ENCODE results near the gene ANO2. TPM values are rescaled to one million over a fixed set of nuclear protein-coding genes. Genes with fewer than 3 reads are reported as not detected.

ANO2 gene
- total RNA-seq, 1 donor from 2014 or later: 2.2 TPM

- no peak for DNase-seq (ENCODE audit: low read depth)
These were observed 211.1 kb downstream of the ANO2 start for GRCh38 chr12:5733916-5734315.

GRCh38 chr12:5733136-5733755 is 211.8 kb downstream of the ANO2 start:
- DNase-seq (ENCODE audit: low read depth): no peak

DNA sequence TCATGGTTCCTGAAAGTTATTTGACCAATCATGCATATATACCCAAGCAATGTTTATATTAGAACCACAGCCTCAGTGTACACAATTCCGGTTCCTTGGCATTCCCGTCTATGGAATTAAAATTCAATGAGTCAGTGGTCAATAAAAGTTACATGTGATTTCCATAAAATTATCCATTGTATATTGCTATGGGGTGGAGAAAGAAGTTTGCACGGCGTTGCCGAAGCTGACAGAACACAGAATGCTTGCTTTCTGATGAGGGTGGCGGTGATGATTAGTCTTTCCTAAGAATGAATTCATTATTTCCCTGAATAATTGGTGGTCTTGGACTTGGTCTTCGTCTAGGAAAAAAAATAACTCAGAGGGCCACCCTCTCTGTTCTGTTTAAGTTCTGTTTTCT is 214.1 kb downstream of the ANO2 start:
- DNase-seq (ENCODE audit: low read depth): no peak

- no peak for DNase-seq (ENCODE audit: low read depth)
These were observed 221.3 kb downstream of the ANO2 start for GRCh38 chr12:5723711-5724252.

DNA sequence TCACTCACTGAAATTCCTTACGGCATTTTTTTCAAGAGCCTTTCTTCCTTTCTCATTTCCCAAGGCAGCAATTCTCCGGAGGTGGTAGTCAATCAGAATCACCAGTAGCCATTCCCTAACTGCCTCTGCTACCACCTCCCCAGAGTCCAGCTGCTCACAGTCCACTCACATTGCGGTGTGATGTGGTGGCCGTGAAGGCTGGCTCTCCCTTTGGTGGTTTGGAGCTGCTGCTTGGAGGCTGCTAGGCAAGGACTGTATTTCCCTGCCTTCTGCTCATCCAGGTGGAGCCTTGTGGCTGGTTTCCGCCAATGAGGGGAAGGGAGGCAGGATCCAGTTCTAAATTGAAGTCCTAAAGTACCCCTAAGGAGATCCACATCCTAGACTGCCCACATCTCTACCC is 222.0 kb downstream of the ANO2 start:
- DNase-seq (ENCODE audit: low read depth): peak; percentile 22

- no peak for DNase-seq (ENCODE audit: low read depth)
These were observed 224.6 kb downstream of the ANO2 start for GRCh38 chr12:5720381-5721005.

DNA sequence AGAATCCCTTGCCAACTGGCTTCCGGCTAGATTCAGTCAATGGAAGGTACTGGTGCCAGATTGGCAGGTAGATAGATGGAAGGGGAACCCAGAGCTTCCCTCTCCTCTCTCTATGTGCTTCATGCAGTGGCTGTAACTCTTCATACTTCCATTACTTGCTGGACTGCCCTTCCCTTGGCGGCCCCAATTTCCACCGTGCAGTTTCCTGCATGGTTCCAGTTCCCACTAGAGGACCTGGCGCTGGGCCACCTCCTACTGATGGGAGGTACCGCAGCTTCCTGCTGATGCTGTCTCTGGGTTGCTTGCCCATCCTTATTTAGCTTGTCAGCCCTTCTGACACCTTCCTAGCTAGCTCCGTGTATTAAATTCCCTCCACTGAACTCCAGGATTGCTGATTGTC is 226.4 kb downstream of the ANO2 start:
- no peak for DNase-seq (ENCODE audit: low read depth)

DNA sequence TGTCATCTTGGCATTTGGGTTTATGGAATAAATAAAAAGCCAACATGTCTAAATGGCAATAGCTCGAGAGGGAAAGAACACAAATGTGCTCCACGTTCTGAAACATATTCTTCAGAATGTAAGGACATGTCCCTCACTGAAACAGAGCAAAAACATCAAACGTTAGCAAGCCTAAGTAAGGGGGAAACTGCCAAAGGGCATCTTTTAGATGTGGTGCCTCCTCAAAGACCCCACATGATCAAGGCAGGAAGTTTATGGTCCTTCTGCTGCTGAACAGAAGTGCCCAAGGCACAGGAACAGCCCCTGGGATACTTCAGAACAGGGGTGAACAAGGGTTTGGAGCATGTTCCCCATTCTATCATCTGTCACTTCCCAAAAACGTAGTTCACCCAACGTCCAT is 227.0 kb downstream of the ANO2 start:
- no peak for DNase-seq (ENCODE audit: low read depth)

- DNase-seq (ENCODE audit: low read depth): peak; percentile 2
These were observed 228.1 kb downstream of the ANO2 start for GRCh38 chr12:5716976-5717375.

- DNase-seq (ENCODE audit: low read depth): peak; percentile 43
These were observed 228.9 kb downstream of the ANO2 start for GRCh38 chr12:5716201-5716600.

DNA sequence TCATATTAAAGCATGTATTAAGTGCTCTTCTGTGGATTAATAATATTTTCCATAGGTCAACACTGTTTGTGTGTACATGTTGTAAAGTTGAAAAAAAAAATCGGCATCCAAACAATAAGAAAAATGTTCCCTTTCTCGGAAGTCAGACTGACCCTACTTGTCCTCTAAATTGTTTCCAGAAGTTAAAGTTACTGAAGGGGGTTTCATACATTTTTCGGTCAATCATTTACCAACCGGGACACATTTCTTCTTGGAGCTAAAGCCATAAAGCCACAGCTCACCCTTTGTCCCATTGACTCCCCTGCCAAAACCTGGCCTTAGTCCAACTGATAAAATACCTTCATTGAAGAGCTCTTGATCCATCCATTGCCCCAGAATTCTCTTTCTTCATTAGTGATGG is 230.0 kb downstream of the ANO2 start:
- DNase-seq (ENCODE audit: low read depth): no peak

DNA sequence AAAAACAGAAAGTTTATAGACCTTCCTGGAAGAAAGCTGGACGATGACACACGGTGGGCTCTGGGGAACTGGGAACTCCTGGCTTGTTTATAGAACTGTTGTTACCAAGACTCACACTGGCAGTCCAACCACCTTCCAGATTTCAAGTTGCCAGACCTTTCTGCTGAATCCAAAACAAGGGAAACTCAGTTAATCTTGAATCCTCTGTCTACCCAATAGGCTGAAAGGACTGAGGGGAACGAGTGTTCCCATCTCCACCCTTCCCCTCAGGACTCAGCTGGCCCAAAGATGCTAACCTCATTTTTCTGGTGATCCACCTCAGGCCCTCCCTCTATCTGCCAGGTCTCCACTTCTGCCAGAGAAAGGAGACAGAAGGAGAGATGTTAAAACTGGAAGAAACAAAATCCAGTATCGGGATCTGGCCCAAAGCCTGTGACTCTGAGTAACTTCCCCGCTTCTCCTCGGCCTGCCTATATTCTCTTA is 231.4 kb downstream of the ANO2 start:
- no peak for DNase-seq (ENCODE audit: low read depth)

GRCh38 chr12:5710260-5710878 is 234.7 kb downstream of the ANO2 start:
- DNase-seq (ENCODE audit: low read depth): no peak

GRCh38 chr12:5708371-5708770 is 236.7 kb downstream of the ANO2 start:
- DNase-seq (ENCODE audit: low read depth): no peak

DNA sequence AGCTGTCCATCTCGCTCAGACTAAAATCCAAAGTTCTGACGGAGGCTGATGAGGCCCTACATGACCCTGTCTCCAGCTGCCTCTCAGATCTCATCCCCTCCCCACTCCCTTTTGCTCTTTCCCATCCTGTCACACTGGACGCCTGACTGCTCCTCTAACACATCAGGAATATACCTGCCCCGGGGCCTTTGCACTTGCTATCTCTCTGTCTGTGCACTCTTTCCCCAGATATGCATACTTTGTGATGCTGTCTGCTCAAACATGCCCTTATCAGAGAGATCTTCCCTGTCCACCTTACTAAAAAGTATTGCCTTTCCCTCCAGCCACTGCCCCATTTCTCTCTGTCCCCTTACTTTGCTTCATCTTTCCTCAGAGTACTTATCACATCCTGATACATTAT is 238.8 kb downstream of the ANO2 start:
- DNase-seq (ENCODE audit: low read depth): no peak

DNA sequence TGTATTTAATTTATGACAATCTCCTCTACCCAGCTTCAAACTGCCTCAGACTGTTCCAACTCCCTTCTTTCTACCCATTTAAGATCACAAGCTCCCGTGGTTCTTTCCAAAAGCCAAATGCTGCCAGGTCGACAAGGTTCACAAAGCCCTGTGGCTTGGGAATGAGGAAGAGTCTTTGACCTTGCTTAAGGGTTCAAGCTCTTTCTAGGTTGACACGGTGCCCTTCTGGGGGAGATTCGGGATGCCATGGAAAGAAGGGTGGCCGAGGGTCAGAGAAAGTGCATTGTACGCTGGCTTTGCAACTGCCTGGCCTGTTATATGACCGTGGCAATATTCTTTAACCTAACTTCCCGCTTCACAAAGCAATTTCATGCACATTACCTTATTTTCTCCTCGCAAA is 239.3 kb downstream of the ANO2 start:
- DNase-seq (ENCODE audit: low read depth): no peak

DNA sequence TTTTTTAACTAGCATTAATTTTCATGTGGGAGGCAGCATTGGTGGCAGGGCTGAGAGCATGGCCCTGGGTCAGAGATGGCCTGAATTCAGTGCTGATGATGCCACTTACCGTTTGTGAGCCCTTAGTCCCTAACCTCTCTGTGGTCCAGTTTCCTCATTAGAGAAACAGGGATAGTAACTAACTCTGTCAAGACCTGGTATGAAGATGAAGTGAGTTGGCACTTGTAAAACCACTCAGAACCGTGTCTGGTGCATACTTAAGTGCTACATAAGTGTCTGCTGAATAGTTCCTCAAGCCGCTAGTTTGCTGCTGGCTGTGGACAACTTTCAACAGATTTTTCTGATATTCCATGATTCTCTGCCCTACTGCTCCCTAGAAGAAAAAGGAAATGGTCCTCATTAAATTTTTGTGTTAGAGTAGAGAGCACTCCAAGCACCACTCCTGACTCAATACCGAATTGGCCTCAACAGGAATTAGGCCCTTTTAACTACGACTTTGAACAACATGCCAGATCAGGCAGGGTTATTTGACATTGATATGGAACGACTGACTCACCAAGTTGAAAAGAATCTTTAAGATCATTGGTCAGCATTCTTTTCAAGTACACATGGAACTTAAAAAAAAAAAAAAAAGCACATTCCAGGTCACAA is 250.2 kb downstream of the ANO2 start:
- DNase-seq (ENCODE audit: low read depth): no peak

GRCh38 chr12:5692850-5693249 is 252.2 kb downstream of the ANO2 start:
- no peak for DNase-seq (ENCODE audit: low read depth)

- no peak for DNase-seq (ENCODE audit: low read depth)
These were observed 253.1 kb downstream of the ANO2 start for GRCh38 chr12:5691943-5692342.

GRCh38 chr12:5690240-5690639 is 254.8 kb downstream of the ANO2 start:
- no peak for DNase-seq (ENCODE audit: low read depth)

DNA sequence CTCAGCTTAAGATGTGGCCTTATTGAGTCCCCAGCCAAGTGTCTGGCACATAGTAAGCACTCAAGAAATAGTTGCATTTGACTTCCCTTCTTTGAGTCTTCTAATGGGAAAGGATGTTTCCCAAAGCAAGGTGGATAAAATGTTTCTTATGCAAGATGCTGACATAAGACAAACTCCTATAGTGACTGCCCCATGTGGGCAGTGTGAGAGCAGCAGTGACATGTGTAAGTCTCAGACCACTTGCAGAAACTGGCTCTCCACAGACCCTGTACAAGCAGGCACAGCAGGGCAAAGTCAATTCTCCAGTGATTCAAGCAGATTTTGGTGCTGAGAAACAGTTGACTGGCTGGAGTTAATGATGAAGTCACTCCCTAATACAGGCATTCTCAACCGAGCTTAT is 255.3 kb downstream of the ANO2 start:
- no peak for DNase-seq (ENCODE audit: low read depth)

DNA sequence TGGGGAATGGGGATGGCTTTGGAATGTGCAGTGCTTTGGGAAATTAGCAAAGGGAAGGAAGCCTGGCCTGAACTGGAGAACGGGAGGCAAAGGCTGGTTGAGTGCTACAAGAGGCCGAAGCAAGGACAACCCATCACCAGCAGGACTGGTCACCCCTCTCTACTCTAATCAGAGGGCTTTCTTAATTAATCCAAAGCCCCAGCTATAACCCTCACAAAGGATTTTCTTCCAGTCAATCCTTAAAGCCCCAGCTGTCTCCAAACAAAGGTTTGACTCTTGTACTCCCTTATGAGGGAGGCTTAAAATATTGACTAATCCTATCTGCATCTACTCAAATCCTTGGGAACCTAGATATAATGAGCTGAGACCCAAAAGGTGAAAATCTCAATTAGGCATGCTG is 256.8 kb downstream of the ANO2 start:
- no peak for DNase-seq (ENCODE audit: low read depth)

All from myocyte (in vitro differentiated cells).